Esophagus squamous epithelium (tissue), 4 donors: ENCODE measurements around the gene TRNAU1AP.

Source experiments
- POLR2A ChIP-seq, 4 donors: fragments of 450-650 bp; IDR thresholded peaks; one replicate each; pipeline ENCODE4 v1.6.1; 2017; ENCODE audit warnings: antibody characterized with exemption in 4 of 4, mild to moderate bottlenecking in 4 of 4, moderate library complexity in 3 of 4
- TF ChIP-seq, protein P1 (sequence below), 6 experiments: fragments of 450-650 bp in 4 of 6; fragments of 200-600 bp in 2 of 6; sonication (generic) in 2 of 6; IDR thresholded peaks; one replicate each; pipeline ENCODE4 v1.5.1; 2016 to 2019; ENCODE audit warnings: antibody characterized with exemption in 6 of 6, mild to moderate bottlenecking in 4 of 6, moderate library complexity in 4 of 6

DNA sequence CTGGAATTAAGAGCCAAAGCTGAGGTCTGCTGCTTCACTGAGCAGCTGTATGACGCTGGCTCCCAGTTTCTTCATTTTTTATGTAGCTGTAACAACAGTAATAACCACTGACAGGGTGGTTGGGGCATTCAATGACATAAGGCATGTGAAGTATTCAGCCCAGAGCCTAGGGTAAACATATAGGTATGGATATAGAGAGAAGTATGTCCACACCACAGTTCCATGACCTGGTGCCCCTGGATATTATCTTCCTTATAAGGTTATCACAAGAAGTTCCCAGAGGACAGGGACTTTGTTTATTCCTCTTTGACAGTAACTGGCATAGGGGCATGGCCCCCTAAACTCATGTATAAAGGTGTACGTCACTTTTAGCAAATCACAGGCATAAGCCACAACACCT is 53.9 kb downstream of the TRNAU1AP start:
- TF ChIP-seq, protein P1, sequence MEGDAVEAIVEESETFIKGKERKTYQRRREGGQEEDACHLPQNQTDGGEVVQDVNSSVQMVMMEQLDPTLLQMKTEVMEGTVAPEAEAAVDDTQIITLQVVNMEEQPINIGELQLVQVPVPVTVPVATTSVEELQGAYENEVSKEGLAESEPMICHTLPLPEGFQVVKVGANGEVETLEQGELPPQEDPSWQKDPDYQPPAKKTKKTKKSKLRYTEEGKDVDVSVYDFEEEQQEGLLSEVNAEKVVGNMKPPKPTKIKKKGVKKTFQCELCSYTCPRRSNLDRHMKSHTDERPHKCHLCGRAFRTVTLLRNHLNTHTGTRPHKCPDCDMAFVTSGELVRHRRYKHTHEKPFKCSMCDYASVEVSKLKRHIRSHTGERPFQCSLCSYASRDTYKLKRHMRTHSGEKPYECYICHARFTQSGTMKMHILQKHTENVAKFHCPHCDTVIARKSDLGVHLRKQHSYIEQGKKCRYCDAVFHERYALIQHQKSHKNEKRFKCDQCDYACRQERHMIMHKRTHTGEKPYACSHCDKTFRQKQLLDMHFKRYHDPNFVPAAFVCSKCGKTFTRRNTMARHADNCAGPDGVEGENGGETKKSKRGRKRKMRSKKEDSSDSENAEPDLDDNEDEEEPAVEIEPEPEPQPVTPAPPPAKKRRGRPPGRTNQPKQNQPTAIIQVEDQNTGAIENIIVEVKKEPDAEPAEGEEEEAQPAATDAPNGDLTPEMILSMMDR (IDR thresholded peaks at IDR 0.05): no peak
- TF ChIP-seq POLR2A (IDR thresholded peaks at IDR 0.05): no peak
